Measurements from ENCODE around the gene PCMT1. TPM values are rescaled to one million over a fixed set of nuclear protein-coding genes. Genes with fewer than 3 reads are reported as not detected.
A peak's percentile ranks its signal among the peaks of the same experiment; 100 is the strongest.

The PCMT1 gene
- polyA plus RNA-seq, 3 donors, result 84.8 to 315 (median 262) TPM

- no peak for DNase-seq
Measured at GRCh38 chr6:149823013-149823412, 73.5 kb downstream of the PCMT1 start.

GRCh38 chr6:149825292-149825691, 75.8 kb downstream of the PCMT1 start:
- no peaks in the 10 kb centered on the region for H3K4me1 Mint-ChIP-seq
- H3K27me3 Mint-ChIP-seq (ENCODE audit: low read depth in 3 of 3), result no peaks in the 10 kb centered on the region
- H3K9ac ChIP-seq (ENCODE audit: insufficient read depth, low read length, poor library complexity, severe bottlenecking), result no peak overlapping the region
- no peaks in the 10 kb centered on the region for H3K9me3 Mint-ChIP-seq
- no peaks in the 10 kb centered on the region for H3K36me3 ChIP-seq (replicated peaks in 1 of 2; ENCODE audit: control insufficient read depth in 1 of 2, insufficient read depth in 2 of 2, low read length in 2 of 2)
- no peak overlapping the region for H3K4me3 Mint-ChIP-seq
- H3K27me3 ChIP-seq (ENCODE audit: control insufficient read depth in 2 of 2, insufficient read depth in 2 of 2, low read length in 2 of 2), result no peaks in the 10 kb centered on the region
- H3K4me3 ChIP-seq (replicated peaks in 1 of 3; ENCODE audit: low read depth in 2 of 3, low read length in 3 of 3), result no peak overlapping the region
- intact Hi-C loops (cut with micrococcal nuclease), result no loop called here
- no peaks in the 10 kb centered on the region for H4K20me1 ChIP-seq (ENCODE audit: insufficient read depth, low read length)
- no peak overlapping the region for H3K27ac Mint-ChIP-seq
- no peak for TF ChIP-seq CTCF (IDR thresholded peaks at IDR 0.05)
- no peak overlapping the region for H3K4me2 ChIP-seq (replicated peaks; ENCODE audit: extremely low read depth, low read length, poor library complexity, severe bottlenecking)
- H3K79me2 ChIP-seq (ENCODE audit: insufficient read depth, low read length), result no peaks in the 10 kb centered on the region
- H3K36me3 Mint-ChIP-seq, result no peaks in the 10 kb centered on the region
- no peak overlapping the region for H3K27ac ChIP-seq (ENCODE audit: low read depth in 1 of 2, low read length in 2 of 2)
- H3K9me3 ChIP-seq (replicated peaks in 1 of 2; ENCODE audit: control insufficient read depth in 1 of 2, insufficient read depth in 1 of 2, low read length in 2 of 2), result no peaks in the 10 kb centered on the region
- WGBS (ENCODE audit: insufficient coverage), result no CpG with 5 or more reads among the region's 4 CpGs
- H3K4me1 ChIP-seq (ENCODE audit: control insufficient read depth in 1 of 2, insufficient read depth in 2 of 2, low read length in 2 of 2), result no peaks in the 10 kb centered on the region
- DNase-seq, result no peak
- no peak overlapping the region for H2AFZ ChIP-seq (ENCODE audit: insufficient read depth, low read depth, low read length, poor library complexity, severe bottlenecking)

More at GRCh38 chr6:149823013-149823412, 73.5 kb downstream of the PCMT1 start:
- H3K27me3 ChIP-seq (ENCODE audit: control insufficient read depth in 2 of 2, insufficient read depth in 2 of 2, low read length in 2 of 2), result no peaks in the 10 kb centered on the region
- no peak overlapping the region for H3K9ac ChIP-seq (ENCODE audit: insufficient read depth, low read length, poor library complexity, severe bottlenecking)
- no peaks in the 10 kb centered on the region for H3K9me3 Mint-ChIP-seq
- no peaks in the 10 kb centered on the region for H3K36me3 Mint-ChIP-seq
- no peaks in the 10 kb centered on the region for H3K36me3 ChIP-seq (replicated peaks in 1 of 2; ENCODE audit: control insufficient read depth in 1 of 2, insufficient read depth in 2 of 2, low read length in 2 of 2)
- H3K4me3 Mint-ChIP-seq, result no peak overlapping the region
- H4K20me1 ChIP-seq (ENCODE audit: insufficient read depth, low read length), result no peaks in the 10 kb centered on the region
- no peak overlapping the region for H3K27ac ChIP-seq (ENCODE audit: low read depth in 1 of 2, low read length in 2 of 2)
- H3K4me1 Mint-ChIP-seq, result no peaks in the 10 kb centered on the region
- no peaks in the 10 kb centered on the region for H3K79me2 ChIP-seq (ENCODE audit: insufficient read depth, low read length)
- H3K4me2 ChIP-seq (replicated peaks; ENCODE audit: extremely low read depth, low read length, poor library complexity, severe bottlenecking), result no peak overlapping the region
- no peak overlapping the region for H3K27ac Mint-ChIP-seq
- no peaks in the 10 kb centered on the region for H3K4me1 ChIP-seq (ENCODE audit: control insufficient read depth in 1 of 2, insufficient read depth in 2 of 2, low read length in 2 of 2)
- H3K4me3 ChIP-seq (replicated peaks in 1 of 3; ENCODE audit: low read depth in 2 of 3, low read length in 3 of 3), result no peak overlapping the region
- TF ChIP-seq CTCF (IDR thresholded peaks at IDR 0.05), result peak; percentile 17
- intact Hi-C loops (cut with micrococcal nuclease), result no loop called here
- no peaks in the 10 kb centered on the region for H3K27me3 Mint-ChIP-seq (ENCODE audit: low read depth in 3 of 3)
- 83% methylated on average over 3 of the region's 4 CpGs for WGBS (ENCODE audit: insufficient coverage)
- H3K9me3 ChIP-seq (replicated peaks in 1 of 2; ENCODE audit: control insufficient read depth in 1 of 2, insufficient read depth in 1 of 2, low read length in 2 of 2), result no peaks in the 10 kb centered on the region
- H2AFZ ChIP-seq (ENCODE audit: insufficient read depth, low read depth, low read length, poor library complexity, severe bottlenecking), result no peak overlapping the region
